HG03045 (cell line): ENCODE data around the gene CALML6.

Experiments
- ATAC-seq: cut with Tn5 transposase; IDR thresholded peaks from one replicate; pipeline ENCODE4 v1.9.1; 2021; ENCODE audit warnings: mild to moderate bottlenecking, moderate library complexity; ENCODE audit not compliant: unreplicated experiment

The CALML6 gene

DNA sequence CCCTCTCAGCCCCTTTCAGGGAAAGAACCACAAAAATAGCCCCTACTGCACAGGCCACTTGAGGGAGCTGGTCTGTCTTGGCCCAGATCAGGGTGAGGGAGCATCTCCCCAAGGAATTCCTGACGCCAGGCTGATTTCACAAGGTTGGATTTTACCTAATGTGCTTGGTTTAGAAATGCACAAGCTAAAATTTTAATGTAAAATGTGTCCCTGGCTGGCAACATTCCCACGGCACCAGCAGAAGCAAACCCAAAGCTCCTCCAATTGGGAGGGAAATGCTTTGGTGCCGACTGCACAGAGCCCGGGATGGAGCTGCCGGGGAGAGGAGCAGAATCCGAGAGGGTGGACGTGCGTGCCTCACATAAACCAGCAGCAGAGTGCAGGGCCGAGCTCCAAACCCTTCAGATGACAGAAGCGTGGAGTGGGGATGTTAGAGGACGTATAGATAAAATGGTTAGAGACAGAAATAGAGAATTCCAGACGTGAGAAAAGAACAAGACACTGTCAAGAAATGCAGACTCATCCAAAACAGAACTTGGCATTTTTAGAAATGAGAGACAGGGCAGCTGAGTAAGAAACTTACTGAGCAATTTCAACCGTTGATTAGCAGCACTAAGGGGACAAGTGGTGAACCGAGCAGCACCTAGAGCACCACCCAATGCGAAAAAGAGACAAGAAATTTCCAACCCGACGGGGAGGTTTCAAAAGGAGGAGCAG is 45.6 kb downstream of the CALML6 start:
- no peak for ATAC-seq

DNA sequence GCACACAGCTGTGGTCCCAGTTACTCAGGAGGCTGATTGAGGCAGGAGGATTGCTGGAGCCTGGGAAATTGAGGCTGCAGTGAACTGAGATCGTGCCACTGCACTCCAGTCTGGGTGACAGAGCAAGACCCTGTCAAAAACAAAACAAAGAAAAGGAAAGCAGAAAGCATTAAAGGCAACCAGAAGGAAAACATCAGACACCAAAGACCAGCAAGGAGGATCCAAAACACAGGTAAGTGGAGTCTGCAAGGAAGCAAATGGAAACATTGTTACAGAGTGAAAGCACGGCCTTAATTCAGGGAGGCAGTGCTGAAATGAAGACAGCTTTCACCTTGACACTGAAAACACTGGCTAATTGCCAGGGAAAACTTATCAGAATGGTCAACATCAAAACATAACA is 47.7 kb downstream of the CALML6 start:
- ATAC-seq = no peak

DNA sequence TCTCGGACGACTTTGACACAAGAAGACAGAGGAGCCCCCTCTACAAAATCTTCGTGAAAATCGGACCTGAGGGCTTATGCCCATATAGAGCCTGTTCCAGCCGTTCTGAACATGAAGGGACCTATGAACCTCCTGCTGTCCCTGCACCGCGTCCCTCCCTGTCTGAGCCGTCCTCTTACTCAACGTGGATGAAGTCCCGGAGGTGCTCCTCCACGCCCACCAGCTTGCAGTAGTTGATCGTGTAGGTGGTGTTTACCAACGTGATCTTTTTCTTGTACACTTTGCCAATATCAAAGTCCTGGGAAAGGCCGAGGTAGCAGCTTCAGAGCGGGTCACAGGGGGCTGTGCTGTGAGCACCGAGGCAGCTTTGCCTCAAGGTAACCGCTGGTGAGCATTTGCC is 48.5 kb downstream of the CALML6 start:
- no peak for ATAC-seq

DNA sequence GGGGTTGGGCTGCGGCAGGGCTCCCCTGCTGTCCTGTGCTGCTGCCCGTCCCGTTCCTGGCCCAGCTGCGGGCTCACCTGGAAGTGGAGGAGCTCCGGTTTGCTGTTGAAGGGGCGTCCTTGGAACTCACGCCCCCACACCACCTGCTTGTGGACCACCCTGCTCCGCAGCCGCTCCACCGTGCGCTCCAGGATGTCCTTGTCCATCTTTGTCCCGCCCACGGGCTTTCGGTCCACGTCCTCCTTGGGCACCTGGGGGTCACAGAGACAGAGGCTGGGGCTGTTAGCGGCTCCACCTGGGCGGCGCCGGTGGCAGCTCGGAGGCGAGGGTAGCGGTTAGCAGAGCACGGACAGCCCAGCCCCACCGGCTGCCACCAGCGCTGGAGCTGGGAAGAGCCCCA is 49.8 kb downstream of the CALML6 start:
- no peak for ATAC-seq

DNA sequence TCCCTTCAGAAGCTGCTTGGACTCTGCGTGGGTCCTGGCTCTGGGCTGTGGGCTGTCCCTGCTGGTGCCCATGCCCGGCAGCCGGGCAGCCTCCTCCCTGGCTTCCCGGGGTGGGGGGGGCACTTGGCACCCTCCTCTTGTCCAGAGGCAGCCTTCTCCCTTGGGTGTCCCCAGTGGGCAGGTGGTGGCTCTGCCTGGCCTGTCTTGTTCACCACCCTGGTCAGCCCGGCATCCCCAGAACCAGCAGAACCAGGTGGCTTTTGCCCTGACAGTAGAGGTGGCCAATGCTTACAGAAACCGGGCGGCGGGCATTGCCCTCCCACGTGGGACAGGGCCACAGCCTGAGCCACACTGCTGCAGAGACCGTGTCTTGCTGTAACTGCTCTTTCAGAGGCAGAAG is 50.5 kb downstream of the CALML6 start:
- ATAC-seq = no peak

DNA sequence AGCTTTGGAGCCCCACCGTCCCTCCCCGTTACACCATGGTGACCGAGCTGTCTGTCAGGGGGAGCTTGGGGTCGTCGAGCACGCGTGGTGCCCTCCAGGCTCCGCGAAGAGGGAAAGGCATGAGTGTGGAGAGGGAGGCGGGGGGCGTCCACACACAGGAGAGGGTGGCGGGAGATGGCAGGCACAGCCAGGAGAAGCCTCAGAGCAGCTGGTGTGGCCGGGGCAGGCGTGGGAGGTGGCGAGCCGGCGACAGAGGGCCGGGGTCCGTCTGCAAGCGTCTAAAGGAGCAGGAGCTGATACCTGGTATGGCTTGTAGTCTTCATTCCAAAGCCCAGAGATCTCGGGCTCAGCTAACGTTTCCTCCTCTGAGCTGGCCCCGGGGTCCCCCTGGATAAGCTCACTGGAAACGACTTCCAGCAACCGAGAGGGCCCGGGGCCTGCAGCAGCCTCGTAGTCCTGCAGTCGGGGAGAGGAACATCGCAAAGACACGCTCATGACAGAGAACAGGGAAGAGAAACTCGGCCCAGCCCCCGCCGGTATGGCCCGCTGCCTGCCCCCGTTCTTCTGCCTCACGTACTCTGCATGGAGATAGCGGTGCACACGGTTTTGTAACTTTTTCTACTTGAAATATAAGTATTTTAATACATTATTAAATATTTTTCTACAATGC is 51.1 kb downstream of the CALML6 start:
- no peak for ATAC-seq
